Neural cell (in vitro differentiated cells): ENCODE data around the gene PRG2. TPM values are rescaled to one million over a fixed set of nuclear protein-coding genes. Genes with fewer than 3 reads are reported as not detected.

Experiments
- H2AFZ ChIP-seq: fragments of 200-600, 300-800 bp; sonication (generic), shearing (Covaris generic); 2 replicates; pipeline ENCODE4 v1.6.0; 2014; ENCODE audit warnings: low read depth, mild to moderate bottlenecking, antibody characterized with exemption, low read length, moderate library complexity
- H3F3A ChIP-seq: fragments of 200-600 bp; shearing (Covaris generic); 2 replicates; pipeline ENCODE4 v1.6.1; 2016; ENCODE audit warnings: mild to moderate bottlenecking, moderate library complexity, mixed read lengths, antibody characterized with exemption, low read length; ENCODE audit not compliant: insufficient read depth, poor library complexity, severe bottlenecking
- H3K27ac ChIP-seq: fragments of 200-600, 300-800 bp; sonication (generic), shearing (Covaris generic); 2 replicates; pipeline ENCODE4 v1.5.1; 2014; ENCODE audit warnings: mild to moderate bottlenecking, low read length, moderate library complexity
- H3K27me3 ChIP-seq: fragments of 300-800, 200-600 bp; sonication (generic), shearing (Covaris generic); 2 replicates; pipeline ENCODE4 v1.6.0; 2014; ENCODE audit warnings: mild to moderate bottlenecking, low read depth, low read length, moderate library complexity; ENCODE audit not compliant: insufficient read depth
- H3K36me3 ChIP-seq: fragments of 300-800, 200-600 bp; sonication (generic), shearing (Covaris generic); 2 replicates; pipeline ENCODE4 v1.5.1; 2014; ENCODE audit warnings: mild to moderate bottlenecking, antibody characterized with exemption, low read length, moderate library complexity; ENCODE audit not compliant: insufficient read depth
- H3K4me2 ChIP-seq: fragments of 300-800, 200-600 bp; sonication (generic), shearing (Covaris generic); 2 replicates; pipeline ENCODE4 v1.6.0; 2014; ENCODE audit warnings: mild to moderate bottlenecking, low read length
- H3K4me3 ChIP-seq: fragments of 300-800, 200-600 bp; sonication (generic), shearing (Covaris generic); 2 replicates; pipeline ENCODE4 v1.5.1; 2014; ENCODE audit warnings: mild to moderate bottlenecking, low read length, moderate library complexity
- H3K79me2 ChIP-seq: fragments of 200-600 bp; shearing (Covaris generic); replicated peaks from 2 replicates; pipeline ENCODE4 v1.6.0; 2014; ENCODE audit warnings: mild to moderate bottlenecking, low read length, moderate library complexity; ENCODE audit not compliant: insufficient read depth
- H3K9ac ChIP-seq: fragments of 300-800, 200-600 bp; sonication (generic), shearing (Covaris generic); 2 replicates; pipeline ENCODE4 v1.6.1; 2016; ENCODE audit warnings: mild to moderate bottlenecking, low read length, mixed read lengths
- H3K9me2 ChIP-seq: fragments of 200-600 bp; shearing (Covaris generic); 2 replicates; pipeline ENCODE4 v1.6.1; 2016; ENCODE audit warnings: mild to moderate bottlenecking, low read length, mixed read lengths; ENCODE audit not compliant: insufficient read depth
- H3K9me3 ChIP-seq: fragments of 200-600, 300-800 bp; sonication (generic), shearing (Covaris generic); 2 replicates; pipeline ENCODE4 v1.6.1; 2016; ENCODE audit warnings: mild to moderate bottlenecking, mixed run types, low read length, moderate library complexity, mixed read lengths
- H4K20me1 ChIP-seq: fragments of 200-600 bp; shearing (Covaris generic); 2 replicates; pipeline ENCODE4 v1.6.1; 2016; ENCODE audit warnings: mild to moderate bottlenecking, mixed run types; ENCODE audit not compliant: insufficient read depth
- CTCF ChIP-seq: fragments of 450-650 bp; IDR thresholded peaks from 2 replicates; pipeline ENCODE4 v1.5.1; 2014; ENCODE audit warnings: antibody characterized with exemption, mild to moderate bottlenecking, moderate library complexity; ENCODE audit not compliant: poor library complexity, severe bottlenecking
- EP300 ChIP-seq: fragments of 450-650 bp; conservative IDR thresholded peaks from 2 replicates; pipeline ENCODE4 v1.6.1; 2014; ENCODE audit warnings: antibody characterized with exemption, mild to moderate bottlenecking, moderate library complexity; ENCODE audit not compliant: poor library complexity, severe bottlenecking
- EZH2 ChIP-seq: fragments of 200-600, 300-800 bp; shearing (Covaris generic), sonication (generic); IDR thresholded peaks from 2 replicates; pipeline ENCODE4 v1.6.1; 2014; ENCODE audit warnings: antibody characterized with exemption, low read length, borderline replicate concordance, mild to moderate bottlenecking; ENCODE audit not compliant: insufficient read depth, poor library complexity, severe bottlenecking
- MXI1 ChIP-seq: fragments of 450-650 bp; conservative IDR thresholded peaks from 2 replicates; pipeline ENCODE4 v1.6.1; 2014; ENCODE audit warnings: antibody characterized with exemption, mild to moderate bottlenecking; ENCODE audit not compliant: poor library complexity, severe bottlenecking
- POLR2AphosphoS5 ChIP-seq: IDR thresholded peaks from 2 replicates; pipeline ENCODE4 v1.6.1; 2012
- RAD21 ChIP-seq: fragments of 450-650 bp; conservative IDR thresholded peaks from 2 replicates; pipeline ENCODE4 v1.6.1; 2014; ENCODE audit warnings: antibody characterized with exemption, mild to moderate bottlenecking, moderate library complexity
- REST ChIP-seq: IDR thresholded peaks from 2 replicates; pipeline ENCODE4 v1.6.1; 2012; ENCODE audit warnings: borderline replicate concordance
- SMC3 ChIP-seq: fragments of 450-650 bp; conservative IDR thresholded peaks from 2 replicates; pipeline ENCODE4 v1.6.1; 2014; ENCODE audit warnings: antibody characterized with exemption, mild to moderate bottlenecking, moderate library complexity; ENCODE audit not compliant: poor library complexity
- TAF1 ChIP-seq: IDR thresholded peaks from 2 replicates; pipeline ENCODE4 v1.6.1; 2012; ENCODE audit warnings: low read depth
- polyA plus RNA-seq: library from polyadenylated mRNA; depleted of rRNA; stranded (reverse); fragments of >200 nt; gene quantifications from 2 replicates; pipeline ENCODE4 v1.2.3, GENCODE V29; 2014

Gene PRG2
- polyA plus RNA-seq, 1 donor from 2014 or later: not detected

DNA sequence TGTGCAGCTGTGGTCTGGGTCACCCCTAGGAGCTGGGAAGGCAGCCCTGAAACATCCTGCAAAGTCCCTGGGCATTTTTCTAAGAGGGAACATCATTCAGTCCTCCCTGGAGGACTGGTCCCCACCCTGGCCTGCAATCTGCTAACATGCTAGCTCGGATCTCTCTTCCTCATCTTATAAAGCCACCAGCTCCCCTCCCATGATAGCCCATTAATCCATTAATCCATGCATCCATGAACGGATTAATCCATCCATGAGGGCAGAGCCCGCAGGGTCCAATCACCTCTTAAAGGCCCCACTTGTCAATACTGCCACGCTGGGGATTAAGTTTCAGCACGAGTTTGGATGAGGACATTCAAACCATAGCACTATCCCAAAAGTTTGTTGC is 21.6 kb downstream of the PRG2 start:
- Histone ChIP-seq H3K9ac (no peak overlapping the region), H3K9me3 (no peaks in the 10 kb centered on the region), H3K36me3 (no peaks in the 10 kb centered on the region), H3F3A (no peaks in the 10 kb centered on the region), H3K4me2 (no peak overlapping the region), H3K79me2 (no peaks in the 10 kb centered on the region), H2AFZ (no peak overlapping the region), H3K27me3 (no peaks in the 10 kb centered on the region), H3K27ac (no peak overlapping the region), H3K4me3 (no peak overlapping the region), H4K20me1 (no peaks in the 10 kb centered on the region), H3K9me2 (no peaks in the 10 kb centered on the region)
- TF ChIP-seq POLR2AphosphoS5: no peak

DNA sequence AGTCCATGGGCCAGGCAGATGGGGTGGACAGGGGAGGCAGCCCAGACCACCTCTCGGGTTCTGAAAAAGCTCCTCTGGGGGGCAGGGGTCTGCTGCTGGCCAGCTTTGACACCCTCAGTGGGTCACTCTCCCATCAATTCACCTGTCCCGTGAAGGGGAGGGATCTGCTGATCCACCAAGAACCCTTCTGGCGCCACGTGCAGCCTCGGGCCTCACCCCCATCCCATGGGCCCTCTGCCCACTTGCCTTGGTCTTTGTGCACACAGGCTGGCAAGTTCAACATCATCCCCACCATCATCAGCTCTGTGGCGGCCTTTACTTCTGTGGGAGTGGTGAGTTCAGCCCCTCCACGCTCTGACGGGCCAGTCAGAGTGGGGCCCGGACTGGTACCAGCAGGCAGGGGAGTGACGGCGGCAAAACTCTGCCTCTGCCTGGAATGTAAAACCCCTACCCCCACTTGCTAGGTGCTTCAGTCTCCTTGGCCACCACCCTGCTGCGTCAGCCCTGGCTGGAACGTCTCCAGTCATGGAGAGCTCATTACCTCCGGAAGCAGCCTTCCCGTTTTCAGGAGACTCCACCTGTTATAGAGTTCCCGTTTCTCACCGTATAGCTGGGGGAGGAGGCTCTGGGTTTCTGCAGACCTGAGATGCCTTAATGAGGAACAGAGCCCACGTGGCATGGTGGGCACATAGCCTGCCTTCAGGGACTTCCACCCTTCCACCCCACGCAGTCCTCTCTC is 22.2 kb downstream of the PRG2 start:
- no peaks in the 10 kb centered on the region for H3K79me2 ChIP-seq
- H3K9me2 ChIP-seq: no peaks in the 10 kb centered on the region
- H3K9me3 ChIP-seq: no peaks in the 10 kb centered on the region
- no peaks in the 10 kb centered on the region for H3K36me3 ChIP-seq
- H3K27ac ChIP-seq: no peak overlapping the region
- TF ChIP-seq EP300 (no peak), EZH2 (no peak), MXI1 (no peak), CTCF (no peak), SMC3 (no peak), RAD21 (no peak), POLR2AphosphoS5 (no peak), REST (no peak), TAF1 (no peak)
- H3K4me2 ChIP-seq: no peak overlapping the region
- H2AFZ ChIP-seq: no peak overlapping the region
- H3F3A ChIP-seq: no peaks in the 10 kb centered on the region
- H4K20me1 ChIP-seq: no peaks in the 10 kb centered on the region
- no peaks in the 10 kb centered on the region for H3K27me3 ChIP-seq
- no peak overlapping the region for H3K4me3 ChIP-seq
- no peak overlapping the region for H3K9ac ChIP-seq
